Motor neuron (in vitro differentiated cells): ENCODE data around the gene SYNJ1. TPM values are rescaled to one million over a fixed set of nuclear protein-coding genes. Genes with fewer than 3 reads are reported as not detected.
"Not testable (repeated sequence)": the region's sequence is repeated elsewhere in the genome, so short reads cannot be mapped to it uniquely, and the experiment has no call there.

Source experiments
- ATAC-seq, 8 experiments: fragments of 200-7000 bp; cut with Tn5 transposase; replicated peaks in 6 of 8; 2 replicates each; pipeline ENCODE4 v1.8.0; 2021; ENCODE audit warnings: mild to moderate bottlenecking in 8 of 8, moderate library complexity in 8 of 8
- H3K27ac ChIP-seq, 2 donors: fragments of 250-450 bp; sonication (Bioruptor Pico); 2 replicates each; pipeline ENCODE4 v1.9.0; 2021; ENCODE audit warnings: antibody characterized with exemption in 2 of 2, mild to moderate bottlenecking in 2 of 2, moderate library complexity in 1 of 2
- H3K4me1 ChIP-seq, 2 donors: fragments of 250-450 bp; sonication (Bioruptor Pico); replicated peaks in 1 of 2; 2 replicates each; pipeline ENCODE4 v1.6.1; 2021; ENCODE audit warnings: antibody characterized with exemption in 2 of 2, mild to moderate bottlenecking in 2 of 2, moderate library complexity in 1 of 2
- H3K4me3 ChIP-seq, 5 donors: fragments of 250-450 bp; sonication (Bioruptor Pico); 2 replicates each; pipeline ENCODE4 v1.9.0; 2021; ENCODE audit warnings: antibody characterized with exemption in 5 of 5, mild to moderate bottlenecking in 5 of 5, moderate library complexity in 4 of 5
- WGBS, 10 experiments: fragments of 450-650 bp; shearing (Covaris generic); methylation state at CpG; one replicate each; pipeline ENCODE4 v1.0.0; 2022; 5-methylcytosine and 5-hydroxymethylcytosine counted together
- in situ Hi-C, 9 experiments: fragments of 400-800 bp; cut with MboI; loops; one replicate each; pipeline ENCODE4 v1.15.0; 2021; ENCODE audit warnings: low sequenced_read_pairs in 9 of 9, low pct_unique_long_range_greater_than_20kb in 2 of 9; ENCODE audit not compliant: unreplicated experiment in 9 of 9
- total RNA-seq, 8 experiments: library from RNA; unstranded; fragments of 300-600 nt; gene quantifications; 2 replicates each; pipeline versions ENCODE4 v1.2.3 to v1.2.4, GENCODE V29; 2022

The SYNJ1 gene
- total RNA-seq, 8 experiments from 2014 or later = 5.1 to 22.7 (median 11.2) TPM

GRCh38 chr21:32705901-32706300, 21.9 kb downstream of the SYNJ1 start:
- Histone ChIP-seq H3K4me1 (peaks cover 6 to 8% of the 10 kb centered on the region in 2 donors), H3K27ac (no peak overlapping the region), H3K4me3 (no peak overlapping the region)
- ATAC-seq = no peak
- in situ Hi-C loops = no loop called here
- WGBS, 10 experiments = 92 to 100% (median 100%) methylated on average over 1 to 4 of the region's 4 CpGs; no CpG with 5 or more reads in 1 of the 10 experiments

GRCh38 chr21:32705139-32705538, 22.7 kb downstream of the SYNJ1 start:
- no peak overlapping the region for H3K4me3 ChIP-seq
- H3K27ac ChIP-seq = no peak overlapping the region
- no peak for ATAC-seq
- in situ Hi-C loops = no loop called here
- H3K4me1 ChIP-seq = peaks cover 6 to 8% of the 10 kb centered on the region in 2 donors
- 100% methylated on average over 1 of the region's 1 CpG; no CpG with 5 or more reads in 7 of the 10 experiments for WGBS, 10 experiments

- in situ Hi-C loops = no loop called here
- Histone ChIP-seq H3K27ac (no peak overlapping the region), H3K4me1 (peaks cover 6 to 8% of the 10 kb centered on the region in 2 donors), H3K4me3 (no peak overlapping the region)
- 5 to 100% (median 80%) methylated on average over 1 to 4 of the region's 4 CpGs for WGBS, 10 experiments
- peak in 1 of 8 experiments; percentile 37 for ATAC-seq
Measured at GRCh38 chr21:32702702-32703101, 25.1 kb downstream of the SYNJ1 start.

- in situ Hi-C loops = no loop called here
- Histone ChIP-seq H3K4me3 (no peak overlapping the region), H3K27ac (no peak overlapping the region), H3K4me1 (peaks cover 6 to 8% of the 10 kb centered on the region in 2 donors)
- no peak for ATAC-seq
- 87 to 100% (median 93%) methylated on average over 1 to 8 of the region's 8 CpGs; no CpG with 5 or more reads in 1 of the 10 experiments for WGBS, 10 experiments
Measured at GRCh38 chr21:32698971-32699693, 28.7 kb downstream of the SYNJ1 start.

GRCh38 chr21:32698286-32698685, 29.5 kb downstream of the SYNJ1 start:
- in situ Hi-C loops = no loop called here
- Histone ChIP-seq H3K4me1 (peaks cover 6 to 8% of the 10 kb centered on the region in 2 donors), H3K4me3 (no peak overlapping the region), H3K27ac (no peak overlapping the region)
- no peak for ATAC-seq
- 88 to 100% (median 94%) methylated on average over 1 to 2 of the region's 2 CpGs; no CpG with 5 or more reads in 5 of the 10 experiments for WGBS, 10 experiments

- WGBS, 10 experiments = 90 to 100% (median 98%) methylated on average over 2 to 7 of the region's 7 CpGs; no CpG with 5 or more reads in 1 of the 10 experiments
- H3K27ac ChIP-seq, in situ Hi-C loops, ATAC-seq, H3K4me1 ChIP-seq, H3K4me3 ChIP-seq: not testable (repeated sequence)
Measured at GRCh38 chr21:32695482-32695881, 32.3 kb downstream of the SYNJ1 start.

- in situ Hi-C loops = no loop called here
- Histone ChIP-seq H3K27ac (no peak overlapping the region), H3K4me1 (no peaks in the 10 kb centered on the region), H3K4me3 (no peak overlapping the region)
- ATAC-seq = no peak
Measured at GRCh38 chr21:32693581-32693980, 34.2 kb downstream of the SYNJ1 start.

GRCh38 chr21:32690085-32690484, 37.7 kb downstream of the SYNJ1 start:
- H3K4me1 ChIP-seq = no peaks in the 10 kb centered on the region
- no peak overlapping the region for H3K4me3 ChIP-seq
- H3K27ac ChIP-seq = no peak overlapping the region
- no peak for ATAC-seq
- in situ Hi-C loops = no loop called here
- 0 to 80% (median 61%) methylated on average over 1 to 3 of the region's 3 CpGs; no CpG with 5 or more reads in 1 of the 10 experiments for WGBS, 10 experiments

GRCh38 chr21:32687643-32688345, 40.0 kb downstream of the SYNJ1 start:
- Histone ChIP-seq H3K4me3 (no peak overlapping the region), H3K27ac (no peak overlapping the region), H3K4me1 (no peaks in the 10 kb centered on the region)
- WGBS, 10 experiments = 20 to 100% (median 92%) methylated on average over 1 to 4 of the region's 4 CpGs
- in situ Hi-C loops = no loop called here
- ATAC-seq = peak in 3 of 8 experiments; percentile 44 to 90 (median 58)

GRCh38 chr21:32682696-32683474, 44.9 kb downstream of the SYNJ1 start:
- Histone ChIP-seq H3K27ac (no peak overlapping the region), H3K4me1 (no peaks in the 10 kb centered on the region), H3K4me3 (no peak overlapping the region)
- WGBS, 10 experiments = 36 to 92% (median 58%) methylated on average over 1 to 3 of the region's 3 CpGs
- ATAC-seq = no peak
- in situ Hi-C loops = no loop called here

GRCh38 chr21:32674731-32675130, 53.1 kb downstream of the SYNJ1 start:
- Histone ChIP-seq H3K4me3 (no peak overlapping the region), H3K27ac (no peak overlapping the region), H3K4me1 (no peaks in the 10 kb centered on the region)
- ATAC-seq = no peak
- in situ Hi-C loops = no loop called here
- 90 to 100% (median 94%) methylated on average over 1 to 2 of the region's 2 CpGs; no CpG with 5 or more reads in 1 of the 10 experiments for WGBS, 10 experiments

- H3K4me3 ChIP-seq = no peak overlapping the region
- no peak for ATAC-seq
- in situ Hi-C loops = no loop called here
- no peaks in the 10 kb centered on the region for H3K4me1 ChIP-seq
- no peak overlapping the region for H3K27ac ChIP-seq
- 86 to 100% (median 100%) methylated on average over 1 of the region's 1 CpG; no CpG with 5 or more reads in 3 of the 10 experiments for WGBS, 10 experiments
Measured at GRCh38 chr21:32674038-32674437, 53.8 kb downstream of the SYNJ1 start.

GRCh38 chr21:32666258-32666657, 61.6 kb downstream of the SYNJ1 start:
- Histone ChIP-seq H3K4me3 (no peak overlapping the region), H3K27ac (no peak overlapping the region), H3K4me1 (no peaks in the 10 kb centered on the region)
- no peak for ATAC-seq
- in situ Hi-C loops = no loop called here
- WGBS, 10 experiments = 57 to 100% (median 76%) methylated on average over 1 of the region's 1 CpG; no CpG with 5 or more reads in 4 of the 10 experiments
